HTERT RPE-1 (cell line): ENCODE data around the gene CRISP1.
"Not testable (repeated sequence)": the region's sequence is repeated elsewhere in the genome, so short reads cannot be mapped to it uniquely, and the experiment has no call there.

ENCODE experiments used
- in situ Hi-C: fragments of 300-500 bp; cut with MboI; formaldehyde crosslinking; loops from 4 replicates; pipeline ENCODE4 v1.14.3; 2020; ENCODE audit warnings: low sequenced_read_pairs

The CRISP1 gene, protein sequence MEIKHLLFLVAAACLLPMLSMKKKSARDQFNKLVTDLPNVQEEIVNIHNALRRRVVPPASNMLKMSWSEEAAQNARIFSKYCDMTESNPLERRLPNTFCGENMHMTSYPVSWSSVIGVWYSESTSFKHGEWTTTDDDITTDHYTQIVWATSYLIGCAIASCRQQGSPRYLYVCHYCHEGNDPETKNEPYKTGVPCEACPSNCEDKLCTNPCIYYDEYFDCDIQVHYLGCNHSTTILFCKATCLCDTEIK

DNA sequence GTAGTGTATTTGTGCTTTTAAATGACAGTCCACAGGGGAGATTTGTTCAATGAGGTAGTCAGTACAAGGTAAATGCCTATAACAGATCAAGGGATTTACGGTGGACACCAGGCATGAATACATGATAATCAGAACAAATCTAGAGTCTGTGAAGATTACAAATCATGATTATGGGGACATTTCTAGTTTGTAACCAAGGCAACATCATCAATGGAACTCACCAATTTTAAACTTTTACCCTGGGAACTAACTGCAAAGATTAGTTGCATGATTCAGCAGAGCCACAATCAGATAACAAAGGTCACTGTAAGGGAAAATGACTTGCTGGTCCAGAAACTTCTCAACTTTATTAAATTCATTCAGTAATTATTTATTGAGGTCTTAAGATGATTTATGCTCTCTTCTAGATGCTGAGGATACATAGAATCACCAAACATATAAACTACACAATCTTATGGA is at the start of gene CRISP1:
Gene CRISP1, minus strand, starts transcription at position 51 of the 459 bp plus-strand sequence. CDS start 9,135 bp downstream, outside the sequence.
- in situ Hi-C loops = no loop called here

DNA sequence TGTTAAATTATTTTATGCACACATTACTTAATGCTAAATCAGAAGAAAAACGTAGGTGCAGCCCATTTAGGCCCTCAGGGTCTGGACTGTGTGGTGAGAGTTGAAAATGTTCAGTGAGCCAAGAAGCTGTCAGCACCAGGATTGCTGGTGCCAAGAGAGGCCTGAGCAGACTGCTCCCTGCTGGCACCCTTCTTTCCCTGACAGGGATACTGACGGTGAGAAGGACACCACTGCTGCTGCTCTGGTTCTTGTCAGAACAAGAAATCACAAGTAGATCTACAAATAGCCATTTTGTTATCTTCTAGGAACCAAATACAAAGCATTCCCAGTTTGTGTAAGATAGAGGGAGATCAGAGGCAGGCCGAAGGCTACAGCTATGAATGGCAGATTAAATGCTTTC is 48.7 kb upstream of the CRISP1 start:
- in situ Hi-C loops = no loop called here

DNA sequence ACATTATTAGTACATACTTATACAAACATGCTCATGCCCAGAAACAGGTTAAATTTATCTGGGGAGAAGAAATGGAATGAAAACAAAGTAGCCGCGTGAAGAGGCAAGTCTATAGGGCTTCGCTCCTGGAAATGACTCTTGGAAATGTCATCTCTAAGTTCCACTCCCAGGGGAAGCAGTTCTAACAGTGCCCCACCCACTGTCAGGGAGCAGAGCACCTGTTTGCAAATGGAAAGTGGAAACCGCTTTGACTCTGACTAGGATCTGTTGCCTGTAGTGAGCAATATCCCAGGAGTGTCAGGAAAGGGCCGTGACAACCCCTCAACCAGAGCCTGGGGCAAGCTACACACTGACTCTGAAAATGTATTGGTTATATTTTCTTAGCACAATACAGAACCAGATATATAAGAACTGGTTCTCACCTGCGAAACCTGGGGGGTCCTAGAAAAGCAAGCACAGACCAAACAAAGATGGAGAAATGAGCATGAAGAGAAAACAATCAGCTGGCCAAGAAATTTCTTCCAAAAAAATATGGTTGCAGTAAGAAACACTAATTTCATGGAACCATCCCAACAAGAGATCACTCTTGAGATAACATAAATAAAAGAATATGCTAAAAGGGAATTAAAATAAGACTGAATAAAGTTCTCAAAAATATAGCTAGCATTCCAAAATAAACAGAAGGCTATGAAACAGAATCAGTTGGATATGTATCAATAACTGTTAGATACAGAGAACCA is 47.5 kb upstream of the CRISP1 start:
- in situ Hi-C loops = no loop called here

DNA sequence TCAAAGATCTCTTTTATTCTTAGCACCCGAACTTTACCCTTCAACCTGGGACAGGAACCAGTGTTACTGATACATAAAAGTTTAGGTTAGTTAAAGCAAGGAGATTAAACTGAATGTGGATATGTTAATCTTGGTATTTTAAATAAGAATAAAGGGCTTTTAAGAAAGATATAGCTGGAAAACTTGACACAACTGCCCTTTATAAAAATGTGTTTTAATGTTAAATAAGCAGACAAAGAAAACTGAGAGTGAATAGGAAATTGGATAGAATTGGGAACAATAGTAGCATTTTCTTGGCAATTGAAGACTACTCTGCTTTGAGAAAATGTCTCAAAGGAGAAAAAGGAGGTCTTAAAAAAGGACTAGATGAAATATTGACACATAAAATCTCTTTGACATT is 45.9 kb upstream of the CRISP1 start:
- in situ Hi-C loops = no loop called here

DNA sequence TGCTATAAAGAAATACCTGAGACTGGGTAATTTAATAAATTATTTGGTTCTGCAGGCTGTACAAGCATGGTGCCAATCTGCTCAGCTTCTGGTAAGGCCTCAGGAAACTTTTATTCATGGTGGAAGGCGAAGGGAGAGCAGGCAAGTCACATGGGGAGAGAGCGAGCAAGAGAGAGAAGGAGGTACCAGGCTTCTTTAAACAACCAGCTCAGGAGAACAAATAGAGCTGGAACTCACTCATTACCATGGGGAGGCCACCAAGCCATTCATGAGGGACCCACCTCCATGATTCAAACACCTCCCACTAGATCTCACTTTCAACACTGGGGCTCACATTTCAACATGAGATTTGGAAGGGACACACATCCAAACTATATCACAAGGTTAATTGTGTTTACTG is 44.9 kb upstream of the CRISP1 start:
- in situ Hi-C loops = no loop called here

DNA sequence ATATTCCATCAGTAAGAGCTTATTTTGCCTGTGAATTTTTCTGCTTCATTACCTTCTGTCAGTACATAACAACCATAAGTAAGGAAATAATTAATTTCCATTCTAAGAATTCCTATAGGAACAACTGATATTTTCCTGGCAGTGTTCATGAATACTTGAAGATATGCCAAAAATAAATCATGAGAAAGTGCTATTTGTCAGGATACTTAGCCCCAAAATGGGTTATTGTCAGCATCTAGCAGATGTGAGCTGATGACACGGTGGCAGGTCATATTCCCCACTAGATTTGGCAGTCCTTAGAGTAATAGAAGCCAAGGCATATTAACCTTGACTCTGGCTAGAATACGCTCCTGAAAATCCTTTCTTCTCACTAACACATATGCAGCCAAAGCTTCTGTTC is 43.2 kb upstream of the CRISP1 start:
- in situ Hi-C loops = no loop called here

DNA sequence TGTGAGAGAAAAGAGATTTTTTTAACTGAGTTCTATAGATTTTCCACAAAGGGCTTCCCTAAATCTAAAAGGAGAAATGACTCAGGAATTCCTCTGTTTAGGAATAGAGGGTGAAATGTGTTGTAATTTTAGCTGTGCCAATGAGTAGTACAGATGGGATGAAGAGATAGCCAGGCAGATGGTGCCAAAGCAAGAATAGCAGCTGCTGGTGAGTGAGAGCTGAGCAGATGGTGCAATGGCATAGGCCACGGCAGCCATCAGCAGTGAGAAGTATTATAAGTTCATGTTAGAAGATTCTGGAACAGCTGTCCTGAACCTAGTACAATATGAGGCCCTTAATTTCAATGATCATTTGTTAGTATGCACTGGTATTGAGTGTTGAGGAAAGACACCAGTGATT is 40.2 kb upstream of the CRISP1 start:
- in situ Hi-C loops = no loop called here

DNA sequence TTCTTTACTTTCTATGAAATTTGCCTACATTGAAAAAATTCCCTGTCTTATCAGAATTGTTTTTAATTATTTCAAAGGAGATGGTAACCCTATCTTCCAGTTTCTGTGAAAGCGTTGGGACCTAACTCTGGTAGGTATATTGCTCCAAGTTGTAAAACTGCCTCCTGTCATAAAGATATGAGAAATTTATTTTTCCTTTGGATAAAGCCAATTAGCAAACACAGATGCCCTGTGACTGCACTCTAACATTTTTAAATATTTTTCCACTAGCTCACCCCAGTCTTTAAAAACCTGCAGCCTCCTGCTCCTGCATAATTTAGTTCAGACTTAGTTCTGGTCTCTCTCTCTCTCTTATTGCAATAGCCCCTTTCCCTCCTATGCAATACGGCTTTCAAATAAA is 39.0 kb upstream of the CRISP1 start:
- in situ Hi-C loops = no loop called here

DNA sequence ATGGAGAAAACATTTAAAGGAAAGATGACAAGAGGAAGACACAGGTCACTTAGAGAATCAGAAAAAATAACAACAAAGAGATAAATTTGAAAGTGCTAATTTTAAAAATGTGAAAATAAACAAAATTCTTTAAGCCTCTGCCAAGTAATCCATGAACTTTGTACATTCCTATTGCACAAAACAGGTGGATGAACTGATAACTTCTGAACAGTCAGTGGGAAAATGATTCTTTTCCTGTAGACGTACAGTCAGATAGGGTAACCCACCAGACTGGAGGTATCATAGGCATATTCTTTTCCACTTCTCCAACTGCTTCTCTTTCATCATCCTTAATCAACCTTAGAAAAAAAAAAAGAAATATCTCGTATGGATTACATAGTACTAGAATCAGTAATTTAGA is 36.5 kb upstream of the CRISP1 start:
- in situ Hi-C loops = no loop called here

DNA sequence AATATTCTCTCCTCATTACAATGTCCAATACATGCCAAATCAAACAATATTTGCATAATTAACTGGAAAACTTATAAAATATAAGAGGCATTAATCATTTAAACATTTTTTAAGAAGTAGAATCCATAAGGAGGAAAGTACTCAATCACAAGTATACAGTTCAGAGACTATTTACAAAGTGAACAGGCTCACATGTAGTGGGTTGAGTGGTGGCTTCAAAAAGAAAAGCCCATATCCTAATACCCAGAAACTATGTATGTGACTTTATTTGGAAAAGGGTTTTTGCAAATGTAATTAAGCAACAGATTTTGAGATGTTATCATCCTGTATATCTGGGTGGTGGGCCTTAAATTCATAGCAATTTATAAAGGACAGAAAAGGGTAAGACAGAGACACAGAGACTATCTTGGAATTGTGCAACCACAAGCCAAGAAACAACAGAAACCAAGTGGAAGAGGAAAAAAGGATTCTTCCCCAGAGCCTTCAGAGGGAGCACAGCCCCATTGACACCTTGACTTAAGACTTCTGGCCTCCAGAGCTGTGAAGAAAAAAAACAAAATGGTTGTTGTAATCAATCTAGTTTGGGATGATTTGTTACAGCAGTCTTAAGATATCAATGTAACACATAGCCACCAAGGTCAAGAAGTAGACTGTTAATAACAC is 32.7 kb upstream of the CRISP1 start:
- in situ Hi-C loops = no loop called here

DNA sequence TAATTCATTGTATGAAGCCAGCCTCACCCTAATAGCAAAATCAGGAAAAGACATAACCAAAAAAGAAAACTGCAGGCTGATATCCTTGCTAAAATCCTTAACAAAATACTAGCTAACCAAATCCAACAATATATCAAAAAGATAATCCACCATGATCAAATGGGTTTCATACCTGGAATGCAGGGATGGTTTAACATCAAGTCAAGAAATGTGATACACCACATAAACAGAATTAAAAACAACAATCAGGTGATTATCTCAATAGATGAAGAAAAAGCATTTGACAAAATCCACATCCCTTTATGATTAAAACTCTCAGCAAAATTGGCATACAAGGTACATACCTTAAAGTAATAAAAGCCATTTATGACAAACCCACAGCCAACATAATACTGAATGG is 29.2 kb upstream of the CRISP1 start:
- in situ Hi-C loops = not testable (repeated sequence)

DNA sequence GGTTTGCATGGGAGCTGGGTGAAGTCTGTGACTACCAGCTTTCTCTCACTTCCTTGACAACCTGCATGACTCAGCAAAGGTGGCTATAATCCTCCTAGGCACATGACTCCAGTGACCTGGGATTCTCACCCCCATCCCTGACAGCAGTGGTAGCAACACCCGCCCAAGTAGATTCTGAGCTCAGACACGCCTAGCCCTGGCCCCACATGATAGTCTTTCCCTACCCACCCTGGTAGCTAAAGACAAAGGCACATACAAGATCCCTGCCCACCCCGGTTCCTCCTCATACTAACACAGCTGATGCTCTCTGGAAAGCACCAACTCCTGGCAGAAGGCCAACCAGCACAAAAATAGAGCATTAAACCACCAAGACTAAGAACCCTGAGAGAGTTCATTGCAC is 25.9 kb upstream of the CRISP1 start:
- in situ Hi-C loops = no loop called here

DNA sequence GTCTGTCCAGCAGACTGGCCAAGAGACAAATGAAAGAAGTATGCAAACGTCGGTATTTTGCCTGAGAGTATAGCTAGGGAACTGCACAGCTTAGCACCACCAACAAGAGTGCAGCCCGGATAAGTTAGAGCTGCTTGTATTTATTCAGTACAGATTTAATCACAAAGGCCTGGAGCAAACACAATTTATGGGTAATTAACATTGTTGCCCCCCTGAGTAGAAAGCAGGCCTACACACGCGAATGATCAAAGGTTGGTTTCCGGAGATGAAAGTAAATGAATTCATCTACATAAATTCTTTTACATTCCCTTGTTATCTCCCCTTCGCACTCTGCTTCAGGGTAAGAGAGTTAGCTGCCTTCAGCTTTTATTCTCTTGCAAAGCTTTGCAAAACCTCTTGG is 24.7 kb upstream of the CRISP1 start:
- in situ Hi-C loops = no loop called here

DNA sequence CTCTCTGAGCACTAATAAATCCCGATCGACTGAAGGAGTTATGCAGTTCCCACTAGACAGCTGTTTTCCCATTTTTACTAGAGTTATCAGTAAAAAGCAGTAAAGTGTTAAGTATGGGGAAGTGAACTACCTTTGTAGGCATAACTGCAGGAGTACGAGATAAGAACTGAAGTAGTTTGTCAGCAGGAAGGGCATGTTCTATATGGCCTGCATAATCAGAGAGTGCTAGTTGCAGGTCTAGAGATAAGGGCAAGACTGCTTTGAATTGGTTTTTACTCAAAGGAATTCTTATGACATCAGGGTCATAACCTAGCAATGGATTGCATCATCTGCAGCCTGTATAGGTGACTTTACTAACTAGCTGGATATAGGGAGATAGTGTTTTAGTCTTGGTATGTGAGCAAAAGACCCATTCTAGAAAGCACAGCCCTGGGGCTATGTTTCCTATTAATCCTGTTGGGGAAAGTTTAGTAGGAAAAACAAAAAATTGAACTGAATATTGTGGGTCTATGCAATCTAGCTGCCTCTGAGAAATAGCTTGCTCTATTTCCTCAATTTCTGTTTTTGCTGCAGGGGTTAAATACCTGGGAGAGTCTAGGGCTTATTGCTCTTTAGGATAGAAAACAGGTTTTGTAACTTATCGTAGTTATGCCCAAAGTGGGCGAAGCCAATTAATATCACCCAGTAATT is 22.6 kb upstream of the CRISP1 start:
- in situ Hi-C loops = no loop called here

DNA sequence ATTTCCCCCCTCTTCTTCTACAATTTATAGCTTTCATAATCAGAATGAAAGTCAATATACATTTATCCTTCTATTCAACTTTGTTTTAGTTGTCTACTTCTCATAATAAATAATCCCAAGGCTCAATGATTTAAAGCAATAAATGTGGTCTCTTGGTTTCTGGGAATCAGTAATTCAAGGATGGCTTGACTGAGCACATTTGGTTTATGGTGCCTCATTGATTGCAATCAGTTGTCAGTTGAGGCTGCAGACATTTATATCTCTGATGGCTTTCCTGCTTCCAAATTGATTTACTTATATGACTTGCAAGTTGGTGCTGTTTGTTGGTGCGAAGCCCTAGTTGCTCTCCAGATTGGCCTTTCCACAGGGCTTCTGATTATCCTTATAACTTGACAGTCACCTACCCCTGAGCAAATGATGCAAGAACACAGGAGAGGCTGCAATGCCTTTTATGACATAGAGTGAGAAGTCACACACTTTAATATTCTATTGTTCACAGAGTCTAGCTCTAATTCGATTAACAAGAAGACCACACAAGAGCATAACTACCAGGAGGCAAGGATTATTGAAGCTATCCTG is 2.7 kb upstream of the CRISP1 start:
- in situ Hi-C loops = no loop called here

DNA sequence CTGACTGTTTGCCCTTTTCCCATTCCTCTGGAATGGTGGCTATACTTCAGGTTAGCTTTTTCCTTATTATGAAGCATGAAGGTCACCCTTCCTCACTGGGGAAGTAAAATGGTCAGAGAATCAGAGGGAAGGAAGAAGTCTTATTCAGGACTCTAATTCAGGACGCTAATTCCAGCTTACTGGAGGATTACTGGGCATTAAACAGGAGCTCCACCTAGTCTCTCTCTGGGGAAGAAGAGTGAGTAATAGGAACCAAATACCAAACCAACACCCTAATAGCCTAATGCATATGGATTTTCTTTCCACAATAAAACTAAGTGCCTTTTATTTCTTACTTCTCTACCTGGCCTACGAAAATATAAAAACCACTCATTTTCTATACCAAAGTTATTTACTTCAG is 10.1 kb downstream of the CRISP1 start:
- in situ Hi-C loops = no loop called here

DNA sequence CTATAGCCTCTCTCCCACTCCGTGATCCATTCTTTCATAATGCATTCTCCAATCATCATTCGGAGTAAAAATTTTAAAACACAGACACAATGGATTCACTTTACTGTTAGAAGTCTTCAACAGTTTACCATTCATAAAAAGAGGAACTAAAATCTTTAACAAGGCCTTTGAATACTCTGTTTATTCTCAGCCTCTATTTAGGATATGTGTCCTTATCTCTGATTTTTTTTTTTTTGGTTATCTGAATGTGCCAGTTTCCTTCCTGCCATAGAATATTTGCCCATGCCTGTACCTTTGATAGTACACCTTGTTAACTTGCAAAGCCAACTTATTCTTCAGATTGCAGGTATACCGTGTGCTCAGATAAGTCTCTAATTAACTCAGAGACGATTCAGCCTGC is 11.1 kb downstream of the CRISP1 start:
- in situ Hi-C loops = no loop called here

DNA sequence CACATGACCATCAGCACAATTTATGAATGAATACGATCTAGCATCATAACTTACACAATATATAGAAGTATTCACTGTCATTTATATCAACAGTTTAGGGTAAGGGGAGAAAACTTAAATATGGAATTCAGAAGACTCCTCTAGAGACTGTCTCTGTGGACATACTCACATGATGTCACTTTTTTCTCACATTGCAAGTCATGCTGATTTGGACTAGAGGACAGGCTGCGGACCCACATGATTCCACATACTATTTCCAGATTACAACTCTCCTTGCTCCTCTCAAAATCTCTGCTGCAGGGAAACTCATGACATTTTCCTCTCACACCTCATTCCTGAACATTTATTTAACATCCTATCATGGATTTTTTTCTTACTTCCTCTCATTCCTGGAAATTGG is 13.4 kb downstream of the CRISP1 start:
- in situ Hi-C loops = no loop called here

DNA sequence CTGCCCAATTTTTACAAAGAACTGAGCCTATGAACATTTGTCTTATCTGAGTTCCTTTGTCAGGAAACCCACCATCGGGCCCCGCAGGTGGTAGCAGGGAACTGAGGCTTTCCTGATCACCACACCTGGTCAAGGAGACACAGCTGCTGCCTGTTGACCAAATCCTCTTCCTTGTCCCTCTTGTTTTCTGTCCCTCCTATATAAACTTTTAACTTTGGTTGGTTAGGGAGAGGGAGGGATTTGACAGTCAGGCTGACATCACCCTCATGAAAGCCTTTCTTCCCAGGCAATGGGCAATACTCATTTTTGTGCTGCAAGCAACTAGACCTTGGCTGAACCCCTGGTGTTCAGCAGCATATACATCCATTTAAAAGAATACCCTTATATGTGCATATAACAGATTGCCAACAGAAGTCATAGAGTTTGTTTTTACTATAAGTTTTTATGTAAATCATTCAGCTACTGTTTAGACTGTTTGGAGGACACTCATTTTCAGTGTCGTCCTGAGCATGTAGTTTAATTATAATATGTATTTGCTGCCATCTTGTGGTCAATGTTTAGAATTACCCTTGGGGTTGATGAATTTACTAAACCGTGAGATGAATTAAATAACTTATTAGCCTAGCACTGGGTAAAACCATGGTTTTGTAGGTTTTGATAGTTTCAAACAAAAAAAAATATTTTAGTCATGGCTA is 17.0 kb downstream of the CRISP1 start:
- in situ Hi-C loops = no loop called here

DNA sequence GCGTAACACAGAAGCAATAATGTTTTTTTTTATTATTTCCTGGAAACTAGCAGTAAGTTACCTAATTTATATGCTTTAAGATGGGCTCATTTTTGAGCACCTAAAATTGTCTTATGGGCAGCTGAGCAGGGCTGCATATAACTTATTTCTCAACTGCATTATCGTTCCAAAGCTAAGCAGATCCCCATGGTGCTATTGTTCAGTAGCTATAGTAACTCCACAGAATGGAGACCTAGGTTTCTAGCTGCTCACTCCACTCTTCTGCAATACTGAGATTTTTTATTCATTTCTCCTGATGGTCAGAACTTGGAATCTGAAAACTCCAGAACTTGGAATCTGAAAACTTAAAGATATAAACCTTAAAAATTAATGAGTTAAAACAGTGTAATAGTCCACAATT is 18.7 kb downstream of the CRISP1 start:
- in situ Hi-C loops = no loop called here

DNA sequence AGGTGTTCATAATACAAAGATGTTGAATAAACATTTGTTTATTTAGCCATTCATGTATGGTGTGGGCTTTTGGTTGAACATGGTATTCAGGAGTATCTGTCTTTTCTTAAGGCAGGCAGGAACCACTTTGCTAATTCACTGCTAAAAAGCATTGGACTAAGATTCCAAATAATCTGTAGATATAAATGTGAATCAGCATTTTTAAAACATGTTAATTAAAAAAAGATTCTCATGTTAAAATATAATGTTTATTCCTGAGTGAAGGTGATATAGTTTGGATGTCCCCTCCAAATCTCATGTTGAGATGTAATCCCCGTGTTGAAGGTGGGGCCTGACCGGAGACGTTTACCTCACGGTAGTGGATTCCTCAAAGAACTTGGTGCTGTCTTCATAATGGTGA is 19.3 kb downstream of the CRISP1 start:
- in situ Hi-C loops = no loop called here
